Aorta (tissue), 5 donors: ENCODE data around the gene TMEM234. TPM values are rescaled to one million over a fixed set of nuclear protein-coding genes. Genes with fewer than 3 reads are reported as not detected.

Source experiments
- ATAC-seq: fragments of 200-7000 bp; cut with Tn5 transposase; one replicate; pipeline ENCODE4 v1.9.1; 2022; ENCODE audit warnings: moderate library complexity; ENCODE audit not compliant: low FRiP score
- DNase-seq, 2 donors: peaks; one replicate each; pipeline ENCODE4 v3.0.0-alpha.2; 2020
- H3K27ac ChIP-seq, 2 donors: one replicate each; pipeline ENCODE4 v1.5.1; 2013; ENCODE audit warnings: low read length in 2 of 2, mild to moderate bottlenecking in 2 of 2, moderate library complexity in 2 of 2, control low read depth in 1 of 2, inconsistent platforms in 1 of 2, low read depth in 1 of 2
- H3K27me3 ChIP-seq, 2 donors: one replicate each; pipeline ENCODE4 v1.6.1; 2013; ENCODE audit warnings: control low read depth in 1 of 2, low read length in 1 of 2, mild to moderate bottlenecking in 1 of 2, moderate library complexity in 1 of 2; ENCODE audit not compliant: insufficient read depth in 2 of 2, control insufficient read depth in 1 of 2
- H3K36me3 ChIP-seq, 2 donors: one replicate each; pipeline ENCODE4 v1.6.1; 2013; ENCODE audit warnings: control low read depth in 1 of 2, low read length in 1 of 2, mild to moderate bottlenecking in 1 of 2; ENCODE audit not compliant: insufficient read depth in 2 of 2, control insufficient read depth in 1 of 2
- H3K4me1 ChIP-seq, 2 donors: one replicate each; pipeline ENCODE4 v1.6.1; 2013; ENCODE audit warnings: low read length in 2 of 2, control low read depth in 1 of 2, mild to moderate bottlenecking in 1 of 2, moderate library complexity in 1 of 2; ENCODE audit not compliant: insufficient read depth in 2 of 2, control insufficient read depth in 1 of 2
- H3K4me3 ChIP-seq, 2 donors: one replicate each; pipeline ENCODE4 v1.5.1; 2013; ENCODE audit warnings: low read length in 2 of 2, control low read depth in 1 of 2, mild to moderate bottlenecking in 1 of 2
- H3K9me3 ChIP-seq: one replicate; pipeline ENCODE4 v1.6.1; 2013; ENCODE audit warnings: mild to moderate bottlenecking, low read length; ENCODE audit not compliant: control insufficient read depth
- WGBS, 2 donors: extraction: QIAGEN DNeasy Blood & Tissue Kit; methylation state at CpG; one replicate each; pipeline ENCODE4 v1.1.7; 2013; 5-methylcytosine and 5-hydroxymethylcytosine counted together
- intact Hi-C, 2 donors: fragments of 100-400 bp; cut with DNase I; formaldehyde crosslinking; loops; one replicate each; pipeline versions ENCODE4 v1.14.2 to v1.15.0; 2022
- polyA plus RNA-seq, 2 donors: library from polyadenylated mRNA; stranded (reverse); fragments of 200-250 nt; gene quantifications; one replicate each; pipeline ENCODE4 v1.2.3, GENCODE V29; 2013
- total RNA-seq, 2 donors: library from RNA; stranded (reverse); fragmentation: NEBNext Ultra II Directional; extraction: Animal tissue kit (Norgen Biotek cat#: 25700); gene quantifications; one replicate each; pipeline ENCODE4 v1.2.1, GENCODE V29; 2021
- donor health status: healthy with polysubstance abuse.
- donor health status: Bipolar disorder and iron deficiency.
- donor health status: DM: no; HTN: no; CAD: no.
- donor health status: DM: no; HTN: no; CAD: no.
- donor health status: DM: yes; HTN: yes; CAD: no.

TMEM234 gene
- total and polyA plus RNA-seq, 4 donors: 10.4 to 24.3 (median 19.5) TPM

DNA sequence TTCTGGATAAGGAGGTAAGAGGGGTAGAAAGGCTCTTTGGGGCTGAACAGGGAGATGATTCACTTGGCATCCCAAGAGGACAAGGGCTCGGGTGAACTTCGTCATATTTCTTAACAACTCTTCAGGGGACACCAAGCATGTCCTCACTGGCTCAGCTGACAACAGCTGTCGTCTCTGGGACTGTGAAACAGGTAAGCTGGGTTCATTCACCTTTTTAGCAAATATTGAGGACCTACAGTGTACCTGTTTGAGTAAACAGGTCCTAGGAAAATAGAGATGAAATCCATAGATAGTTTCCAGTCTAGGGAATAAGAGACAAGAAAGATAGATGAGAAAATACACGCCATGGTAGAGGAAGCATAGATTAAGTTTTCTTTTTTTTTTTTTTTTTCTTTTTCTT is 2.1 kb upstream of the TMEM234 start:
- Histone ChIP-seq H3K36me3 (peaks cover 0 to 4% of the 10 kb centered on the region in 2 donors), H3K9me3 (no peaks in the 10 kb centered on the region), H3K27me3 (no peaks in the 10 kb centered on the region), H3K4me1 (peaks cover 2 to 3% of the 10 kb centered on the region in 2 donors), H3K4me3 (no peak overlapping the region), H3K27ac (no peak overlapping the region)
- ATAC-seq (no peak), DNase-seq (no peak)
- intact Hi-C loops: no loop called here
- 82 to 92% methylated on average over 4 of the region's 4 CpGs for WGBS, 2 donors

DNA sequence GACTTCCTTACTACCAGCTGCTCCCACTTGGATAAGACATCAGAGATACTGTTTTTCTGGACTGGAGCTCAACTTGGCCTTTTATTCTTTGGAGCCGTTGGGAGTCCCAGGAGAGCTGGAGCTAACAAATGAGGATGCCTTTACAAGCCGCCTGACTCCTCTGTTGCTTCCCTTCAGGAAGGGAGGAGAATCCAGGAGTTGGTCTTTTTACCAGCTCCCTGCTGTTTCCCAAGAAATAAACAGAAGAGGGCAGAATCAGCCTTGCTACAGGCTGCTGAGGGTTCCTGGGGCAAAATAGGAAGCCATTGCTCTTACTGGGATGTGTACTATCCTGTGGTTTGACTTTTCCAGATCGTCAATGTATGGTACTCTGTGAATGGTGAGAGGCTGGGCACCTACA is 1.5 kb upstream of the TMEM234 start:
- Histone ChIP-seq H3K4me3 (no peak overlapping the region), H3K9me3 (no peaks in the 10 kb centered on the region), H3K36me3 (peaks cover 0 to 2% of the 10 kb centered on the region in 2 donors), H3K4me1 (peaks cover 2 to 3% of the 10 kb centered on the region in 2 donors), H3K27ac (no peak overlapping the region), H3K27me3 (no peaks in the 10 kb centered on the region)
- 74 to 77% methylated on average over 3 of the region's 3 CpGs for WGBS, 2 donors
- intact Hi-C loops: no loop called here
- DNase-seq: no peak
- ATAC-seq: no peak

DNA sequence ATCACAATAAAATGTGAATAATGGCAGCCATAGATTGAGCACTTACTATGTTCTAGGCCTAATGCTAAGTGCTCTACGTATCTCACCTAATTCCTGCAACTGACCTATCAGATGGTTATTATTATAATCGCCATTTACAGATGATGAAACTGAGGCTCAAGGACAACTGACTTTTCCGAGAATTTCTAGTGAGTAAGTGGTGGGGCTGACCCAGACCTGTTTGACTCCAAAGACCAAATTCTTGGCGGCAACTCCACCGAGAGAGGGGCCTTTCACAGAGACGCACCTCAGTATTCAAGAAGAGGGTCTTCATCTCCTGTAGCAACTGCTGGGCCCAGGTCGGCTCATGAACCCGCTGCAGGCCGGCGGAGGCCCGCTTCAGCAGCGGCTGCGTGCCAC is 573 bp downstream of the TMEM234 start:
- peak overlapping the region; percentile 85 to 88 for H3K4me3 ChIP-seq
- intact Hi-C loops: no loop called here
- H3K27me3 ChIP-seq: no peaks in the 10 kb centered on the region
- H3K36me3 ChIP-seq: no peaks in the 10 kb centered on the region
- no peak for ATAC-seq
- DNase-seq: no peak
- no peaks in the 10 kb centered on the region for H3K9me3 ChIP-seq
- 2 to 3% methylated on average over 13 of the region's 13 CpGs for WGBS, 2 donors
- peaks cover 2 to 3% of the 10 kb centered on the region in 2 donors for H3K4me1 ChIP-seq
- no peak overlapping the region for H3K27ac ChIP-seq

DNA sequence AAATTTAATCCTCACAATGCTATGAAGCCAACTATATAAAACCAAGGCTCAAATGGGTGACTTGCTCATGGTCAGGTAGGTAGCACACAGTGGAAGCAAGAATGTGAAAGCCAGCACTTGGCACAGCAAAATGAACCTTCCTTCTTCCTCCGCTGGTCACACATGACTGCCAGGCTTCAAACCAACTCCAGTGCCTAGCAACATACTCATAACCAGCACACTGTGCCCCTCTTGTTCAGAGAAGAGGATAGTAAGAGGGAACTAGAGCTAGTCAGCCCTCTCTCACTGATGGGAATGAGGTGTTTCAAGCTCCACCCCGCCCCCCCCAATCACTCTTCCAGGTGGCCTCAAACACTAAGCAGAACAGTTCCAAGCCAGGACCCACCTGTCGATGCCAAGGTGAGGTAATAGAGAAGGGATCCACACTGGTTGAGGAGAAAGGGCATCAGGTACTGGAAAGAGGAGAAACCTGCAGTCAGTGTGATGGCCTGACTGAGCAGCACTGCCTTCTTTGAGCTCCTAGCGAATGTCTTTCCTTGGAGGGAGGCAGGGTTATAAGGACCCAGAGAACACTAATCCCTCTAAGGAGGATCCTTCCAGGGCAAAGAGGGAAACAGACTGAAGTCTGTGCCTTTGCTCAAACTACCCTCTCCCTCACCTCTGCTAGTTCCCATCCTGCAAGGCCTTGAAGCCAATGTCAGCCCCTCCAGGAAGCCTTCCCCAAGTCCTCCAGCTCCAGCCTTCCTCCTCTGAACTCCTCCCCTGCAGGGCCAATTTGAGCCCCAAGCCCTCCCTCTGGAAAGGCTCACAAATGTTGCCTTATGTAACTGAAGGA is 1.2 kb downstream of the TMEM234 start:
- DNase-seq (no peak), ATAC-seq (no peak)
- WGBS, 2 donors: 89 to 90% methylated on average over 4 of the region's 4 CpGs
- Histone ChIP-seq H3K27ac (no peak overlapping the region), H3K4me3 (peak overlapping the region in 1 of 2 donors; percentile 88), H3K36me3 (no peaks in the 10 kb centered on the region), H3K9me3 (no peaks in the 10 kb centered on the region), H3K27me3 (no peaks in the 10 kb centered on the region), H3K4me1 (peaks cover 2 to 3% of the 10 kb centered on the region in 2 donors)
- intact Hi-C loops: no loop called here

DNA sequence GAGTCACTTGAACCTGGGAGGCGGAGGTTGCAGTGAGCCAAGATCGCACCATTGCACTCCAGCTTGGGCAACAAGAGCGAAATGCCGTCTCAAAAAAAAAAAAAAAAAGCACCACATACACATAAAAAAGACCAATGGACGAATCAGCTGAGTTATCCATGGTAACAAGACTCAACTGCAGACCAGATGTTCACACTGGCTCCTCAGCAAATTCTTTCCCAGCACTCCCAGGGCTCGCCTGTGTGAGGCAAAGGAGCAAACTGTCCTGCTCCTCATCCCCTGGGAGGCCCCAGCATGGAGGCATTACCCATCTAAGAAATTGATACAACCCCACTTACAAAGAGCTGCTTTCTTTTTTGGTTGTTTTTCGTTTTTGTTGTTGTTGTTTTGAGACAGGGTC is 3.1 kb downstream of the TMEM234 start:
- ATAC-seq (no peak), DNase-seq (no peak)
- Histone ChIP-seq H3K27me3 (no peaks in the 10 kb centered on the region), H3K36me3 (no peaks in the 10 kb centered on the region), H3K9me3 (no peaks in the 10 kb centered on the region), H3K27ac (no peak overlapping the region), H3K4me3 (no peak overlapping the region), H3K4me1 (peaks cover 2 to 3% of the 10 kb centered on the region in 2 donors)
- intact Hi-C loops: no loop called here
- 80 to 85% methylated on average over 7 of the region's 7 CpGs for WGBS, 2 donors

DNA sequence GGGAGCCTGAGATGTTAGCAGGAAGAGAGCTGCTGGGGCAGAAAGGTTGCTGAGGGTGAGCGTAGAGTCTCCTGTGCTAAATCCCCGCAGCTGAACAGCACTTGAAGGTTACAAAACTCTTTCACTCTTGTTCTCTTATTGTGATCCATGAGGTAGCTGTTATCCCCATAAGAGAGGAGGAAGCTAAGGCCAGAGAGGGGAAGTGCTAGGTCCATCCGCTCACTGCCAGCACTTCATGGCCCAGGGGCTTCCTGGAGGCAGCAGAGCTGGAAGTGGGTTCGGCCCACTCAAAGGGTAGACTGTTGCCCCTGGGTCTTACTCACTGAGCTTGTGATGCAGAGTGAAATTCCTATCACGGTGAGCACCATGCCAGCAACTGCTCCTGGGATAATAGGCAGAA is 5.6 kb downstream of the TMEM234 start:
- Histone ChIP-seq H3K4me3 (no peak overlapping the region), H3K9me3 (no peaks in the 10 kb centered on the region), H3K36me3 (no peaks in the 10 kb centered on the region), H3K4me1 (peaks cover 2 to 3% of the 10 kb centered on the region in 2 donors), H3K27me3 (no peaks in the 10 kb centered on the region), H3K27ac (no peak overlapping the region)
- DNase-seq: no peak
- 90 to 93% methylated on average over 5 of the region's 5 CpGs for WGBS, 2 donors
- ATAC-seq: no peak
- intact Hi-C loops: no loop called here

DNA sequence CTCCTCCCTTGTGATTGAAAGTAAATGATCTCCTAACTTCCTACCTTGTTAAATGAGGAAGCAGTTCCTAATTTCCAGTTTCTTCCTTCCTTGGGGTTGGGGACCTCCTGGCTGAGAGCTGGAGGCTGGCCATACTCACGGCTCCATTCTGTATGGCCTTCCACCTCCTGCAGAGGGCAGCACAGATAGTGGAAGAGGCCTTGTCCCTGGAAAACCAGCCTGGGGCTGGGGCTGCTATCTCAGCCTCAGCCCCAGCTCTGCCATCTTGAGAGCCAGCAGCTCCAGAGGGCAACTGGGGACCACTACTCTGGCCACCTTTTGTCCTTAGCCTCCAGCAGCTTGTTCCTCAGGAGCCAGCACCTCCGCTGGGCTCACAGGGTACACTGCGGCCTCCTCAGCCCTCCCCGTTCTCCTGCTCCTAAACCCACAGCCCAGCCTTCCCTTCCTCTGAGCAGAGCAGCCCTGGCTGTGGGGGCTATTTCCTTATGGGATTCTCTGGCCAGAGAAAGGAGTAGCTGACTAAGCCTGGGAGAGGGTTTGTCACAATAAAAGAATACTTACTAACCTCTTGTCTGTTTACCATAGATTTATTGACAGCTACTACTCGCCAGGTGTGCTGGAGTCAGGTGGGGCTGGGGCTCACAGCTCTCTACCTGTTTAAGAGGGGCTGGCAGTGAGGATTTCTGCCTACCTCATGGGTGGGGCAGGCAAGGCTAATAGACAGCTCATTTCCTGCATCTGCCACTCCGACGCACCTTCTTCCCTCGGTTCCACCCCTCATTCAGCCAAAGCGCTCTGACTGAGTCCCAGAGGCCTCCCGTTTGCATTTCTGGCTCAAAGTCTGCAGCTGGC is 6.3 kb downstream of the TMEM234 start:
- Histone ChIP-seq H3K4me1 (no peaks in the 10 kb centered on the region), H3K4me3 (no peak overlapping the region), H3K36me3 (no peaks in the 10 kb centered on the region), H3K9me3 (no peaks in the 10 kb centered on the region), H3K27me3 (no peaks in the 10 kb centered on the region), H3K27ac (no peak overlapping the region)
- intact Hi-C loops: no loop called here
- DNase-seq (peak; percentile 60 to 80), ATAC-seq (peak; percentile 64)
- 77 to 79% methylated on average over 10 of the region's 10 CpGs for WGBS, 2 donors

DNA sequence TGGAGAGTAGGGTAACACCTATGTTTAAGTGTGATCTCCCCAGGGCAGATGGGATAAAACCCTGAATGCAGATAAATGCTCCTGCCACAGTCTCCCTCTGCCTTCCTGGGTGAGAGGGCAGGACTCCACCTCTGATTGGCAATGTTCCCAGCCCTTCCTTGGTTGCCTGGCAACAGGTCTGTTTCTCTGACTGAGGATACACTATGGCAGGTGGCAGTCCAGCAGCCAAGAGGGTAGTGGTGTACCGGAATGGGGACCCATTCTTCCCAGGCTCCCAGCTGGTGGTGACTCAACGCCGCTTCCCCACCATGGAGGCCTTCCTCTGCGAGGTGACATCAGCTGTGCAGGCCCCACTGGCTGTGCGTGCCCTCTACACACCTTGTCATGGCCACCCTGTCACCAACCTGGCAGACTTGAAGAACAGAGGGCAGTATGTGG is 13.2 kb downstream of the TMEM234 start, which contains the start of gene DCDC2B:
Gene DCDC2B, plus strand, starts transcription at position 199 of the 438 bp plus-strand sequence. Its CDS starts 5 bp downstream, at position 204.
- Histone ChIP-seq H3K27me3 (no peaks in the 10 kb centered on the region), H3K9me3 (no peaks in the 10 kb centered on the region), H3K4me1 (no peaks in the 10 kb centered on the region), H3K36me3 (no peaks in the 10 kb centered on the region), H3K4me3 (no peak within 1 kb of the TSS), H3K27ac (no peak within 1 kb of the TSS)
- intact Hi-C loops: no loop called here
- 79 to 83% methylated on average over 5 of the region's 5 CpGs for WGBS, 2 donors
- DNase-seq (no peak), ATAC-seq (no peak)
